GM21529 (cell line): ENCODE measurements around the gene AP3B2.
"Not testable (repeated sequence)": the region's sequence is repeated elsewhere in the genome, so short reads cannot be mapped to it uniquely, and the experiment has no call there.

Experiments used
- ATAC-seq: cut with Tn5 transposase; IDR thresholded peaks from one replicate; pipeline ENCODE4 v1.9.1; 2021; ENCODE audit not compliant: unreplicated experiment

The AP3B2 gene

GRCh38 chr15:82709421-82710207 is at the start of gene AP3B2:
Gene AP3B2 (minus strand): TSS chr15:82709875. CDS start chr15:82709706, 169 bp downstream.
- peak; percentile 94 for ATAC-seq

- no peak for ATAC-seq
Observed at GRCh38 chr15:82751308-82751707, 41.6 kb upstream of the AP3B2 start.

- ATAC-seq = peak; percentile 28
Observed at GRCh38 chr15:82750831-82751180, 41.1 kb upstream of the AP3B2 start.

GRCh38 chr15:82749951-82750830 is 40.5 kb upstream of the AP3B2 start:
- ATAC-seq = peak; percentile 93

GRCh38 chr15:82748315-82748714 is 38.6 kb upstream of the AP3B2 start:
- no peak for ATAC-seq

GRCh38 chr15:82743810-82744209 is 34.1 kb upstream of the AP3B2 start:
- no peak for ATAC-seq

GRCh38 chr15:82742134-82742533 is 32.5 kb upstream of the AP3B2 start:
- ATAC-seq = no peak

GRCh38 chr15:82739086-82739485 is 29.4 kb upstream of the AP3B2 start:
- no peak for ATAC-seq

GRCh38 chr15:82737975-82738374 is 28.3 kb upstream of the AP3B2 start:
- ATAC-seq = no peak

GRCh38 chr15:82731527-82731926 is 21.9 kb upstream of the AP3B2 start:
- no peak for ATAC-seq

GRCh38 chr15:82730022-82730530 is 20.4 kb upstream of the AP3B2 start:
- no peak for ATAC-seq

GRCh38 chr15:82726816-82727215 is 17.1 kb upstream of the AP3B2 start:
- ATAC-seq = no peak

- ATAC-seq = no peak
Observed at GRCh38 chr15:82715003-82715402, 5.3 kb upstream of the AP3B2 start.

GRCh38 chr15:82714016-82714415 is 4.3 kb upstream of the AP3B2 start:
- ATAC-seq = no peak

GRCh38 chr15:82712036-82712435 is 2.4 kb upstream of the AP3B2 start:
- ATAC-seq = no peak

- no peak for ATAC-seq
Observed at GRCh38 chr15:82710926-82711490, 1.3 kb upstream of the AP3B2 start.

GRCh38 chr15:82710208-82710555 is 507 bp upstream of the AP3B2 start:
- ATAC-seq = no peak

- ATAC-seq = no peak
Observed at GRCh38 chr15:82709081-82709420, 624 bp downstream of the AP3B2 start.

- ATAC-seq = not testable (repeated sequence)
Observed at GRCh38 chr15:82705856-82706255, 3.8 kb downstream of the AP3B2 start.

- no peak for ATAC-seq
Observed at GRCh38 chr15:82699726-82700125, 9.9 kb downstream of the AP3B2 start.

- ATAC-seq = no peak
Observed at GRCh38 chr15:82698711-82699345, 10.8 kb downstream of the AP3B2 start.
